ENCODE measurements around the gene CFAP92. TPM values are rescaled to one million over a fixed set of nuclear protein-coding genes. Genes with fewer than 3 reads are reported as not detected.
"Not testable (repeated sequence)": the region's sequence is repeated elsewhere in the genome, so short reads cannot be mapped to it uniquely, and the experiment has no call there.

The CFAP92 gene
- total RNA-seq, 1 donor from 2014 or later, result not detected

GRCh38 chr3:128884992-128885391, 108.9 kb downstream of the CFAP92 start:
- no peak overlapping the region for H3K4me3 Mint-ChIP-seq (ENCODE audit: unreplicated experiment)
- peaks cover 25% of the 10 kb centered on the region for H3K4me1 Mint-ChIP-seq (ENCODE audit: low read depth)
- no peak overlapping the region for H3K27ac Mint-ChIP-seq (ENCODE audit: unreplicated experiment)
- H3K36me3 Mint-ChIP-seq (ENCODE audit: low read depth), result peaks cover 5% of the 10 kb centered on the region
- H3K27me3 Mint-ChIP-seq (ENCODE audit: low read depth), result no peaks in the 10 kb centered on the region
- no peaks in the 10 kb centered on the region for H3K9me3 Mint-ChIP-seq (ENCODE audit: low read depth)
- no peak for TF ChIP-seq CTCF (IDR thresholded peaks at IDR 0.05)
- no peak for DNase-seq (ENCODE audit: low spot score)

GRCh38 chr3:128882719-128883118, 111.2 kb downstream of the CFAP92 start:
- TF ChIP-seq CTCF (IDR thresholded peaks at IDR 0.05), result no peak
- H3K4me1 Mint-ChIP-seq (ENCODE audit: low read depth), result peaks cover 41% of the 10 kb centered on the region
- H3K36me3 Mint-ChIP-seq (ENCODE audit: low read depth), result peaks cover 5% of the 10 kb centered on the region
- H3K27me3 Mint-ChIP-seq (ENCODE audit: low read depth), result no peaks in the 10 kb centered on the region
- no peak overlapping the region for H3K27ac Mint-ChIP-seq (ENCODE audit: unreplicated experiment)
- no peak for DNase-seq (ENCODE audit: low spot score)
- no peaks in the 10 kb centered on the region for H3K9me3 Mint-ChIP-seq (ENCODE audit: low read depth)
- H3K4me3 Mint-ChIP-seq (ENCODE audit: unreplicated experiment), result no peak overlapping the region

DNA sequence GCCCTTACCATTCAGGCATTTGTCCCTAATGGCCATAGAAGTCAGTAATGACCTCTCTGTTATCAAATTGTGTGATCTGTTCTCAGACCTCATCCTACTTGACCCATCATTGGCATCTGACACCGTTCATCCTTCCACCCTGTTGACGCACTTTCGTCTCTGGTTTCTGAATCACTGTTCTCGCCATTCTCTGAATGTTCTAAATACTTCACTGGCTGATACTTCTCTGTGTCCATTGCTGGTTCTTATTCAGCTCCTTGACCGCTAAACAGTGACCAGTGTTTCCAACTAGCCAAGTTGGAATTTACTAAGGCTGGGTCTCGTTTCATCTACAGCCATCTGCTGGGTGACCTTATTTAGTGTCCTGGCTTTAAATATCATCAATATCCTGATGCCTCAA, 112.3 kb downstream of the CFAP92 start:
- Mint-ChIP-seq H3K27me3 (ENCODE audit: low read depth) (no peaks in the 10 kb centered on the region), H3K4me3 (ENCODE audit: unreplicated experiment) (no peak overlapping the region), H3K36me3 (ENCODE audit: low read depth) (peaks cover 5% of the 10 kb centered on the region), H3K27ac (ENCODE audit: unreplicated experiment) (no peak overlapping the region), H3K4me1 (ENCODE audit: low read depth) (peaks cover 46% of the 10 kb centered on the region), H3K9me3 (ENCODE audit: low read depth) (no peaks in the 10 kb centered on the region)
- no peak for DNase-seq (ENCODE audit: low spot score)
- TF ChIP-seq CTCF (IDR thresholded peaks at IDR 0.05), result no peak

GRCh38 chr3:128880455-128880854, 113.4 kb downstream of the CFAP92 start:
- Mint-ChIP-seq H3K4me3 (ENCODE audit: unreplicated experiment) (peak overlapping the region; percentile 85), H3K4me1 (ENCODE audit: low read depth) (peaks cover 49% of the 10 kb centered on the region)
- H3K27me3 Mint-ChIP-seq (ENCODE audit: low read depth); DNase-seq (ENCODE audit: low spot score); H3K36me3 Mint-ChIP-seq (ENCODE audit: low read depth); H3K27ac Mint-ChIP-seq (ENCODE audit: unreplicated experiment); H3K9me3 Mint-ChIP-seq (ENCODE audit: low read depth): not testable (repeated sequence)

- no peak for TF ChIP-seq CTCF (IDR thresholded peaks at IDR 0.05)
- Mint-ChIP-seq H3K36me3 (ENCODE audit: low read depth) (peaks cover 3% of the 10 kb centered on the region), H3K4me3 (ENCODE audit: unreplicated experiment) (peak overlapping the region; percentile 85), H3K9me3 (ENCODE audit: low read depth) (no peaks in the 10 kb centered on the region), H3K27ac (ENCODE audit: unreplicated experiment) (peak overlapping the region; percentile 98), H3K27me3 (ENCODE audit: low read depth) (no peaks in the 10 kb centered on the region), H3K4me1 (ENCODE audit: low read depth) (peaks cover 49% of the 10 kb centered on the region)
- no peak for DNase-seq (ENCODE audit: low spot score)
Observed at GRCh38 chr3:128879991-128880390, 113.9 kb downstream of the CFAP92 start.

DNA sequence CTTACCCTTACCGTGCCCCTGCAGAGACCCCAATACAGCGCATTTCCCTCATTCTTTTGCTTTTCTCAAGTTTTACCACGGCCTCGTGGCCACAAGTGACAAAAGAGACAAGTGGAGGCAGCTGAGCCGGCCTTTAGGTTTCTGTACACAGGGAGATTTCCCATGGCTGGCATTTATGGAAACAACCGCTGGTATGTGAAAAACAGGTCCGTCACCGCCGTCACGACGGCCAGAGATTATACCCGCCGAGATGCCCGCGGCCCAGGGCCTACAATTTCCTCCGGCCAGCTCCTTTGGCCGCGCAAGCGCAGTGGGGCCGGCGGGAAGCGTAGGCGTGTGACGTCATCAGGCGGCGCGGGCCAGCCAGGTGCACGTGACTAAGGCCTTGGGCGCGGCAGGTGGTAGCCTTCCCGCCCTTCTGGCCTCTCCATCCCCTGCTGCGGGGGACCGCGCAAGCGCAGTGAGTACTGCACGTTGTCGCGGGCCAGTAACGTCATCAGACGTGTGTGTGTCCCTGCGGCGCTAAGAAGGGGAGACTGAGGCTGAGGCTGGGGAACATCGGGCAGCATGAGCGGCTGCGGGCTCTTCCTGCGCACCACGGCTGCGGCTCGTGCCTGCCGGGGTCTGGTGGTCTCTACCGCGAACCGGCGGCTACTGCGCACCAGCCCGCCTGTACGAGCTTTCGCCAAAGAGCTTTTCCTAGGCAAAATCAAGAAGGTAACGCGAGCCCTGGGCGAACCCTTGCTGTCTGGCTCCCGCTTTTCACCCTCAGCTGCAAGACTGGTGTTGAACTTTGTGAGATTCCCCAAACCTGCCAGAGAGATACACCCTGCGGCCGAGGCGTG, 114.5 kb downstream of the CFAP92 start, which contains the start of gene ACAD9:
TSS of gene ACAD9 (plus strand) at position 496 of the 845 bp plus-strand sequence. CDS start at position 568, 72 bp downstream.
- Mint-ChIP-seq H3K9me3 (ENCODE audit: low read depth) (no peaks in the 10 kb centered on the region), H3K27me3 (ENCODE audit: low read depth) (no peaks in the 10 kb centered on the region), H3K36me3 (ENCODE audit: low read depth) (peaks cover 2% of the 10 kb centered on the region), H3K27ac (ENCODE audit: unreplicated experiment) (peak within 1 kb of the TSS; percentile 98), H3K4me1 (ENCODE audit: low read depth) (peaks cover 49% of the 10 kb centered on the region), H3K4me3 (ENCODE audit: unreplicated experiment) (peak within 1 kb of the TSS; percentile 85)
- no peak for TF ChIP-seq CTCF (IDR thresholded peaks at IDR 0.05)
- DNase-seq (ENCODE audit: low spot score), result peak; percentile 99

All from chondrocyte (in vitro differentiated cells).